Smooth muscle cell of the brain vasculature (primary cell): Measurements from ENCODE around the gene LY86.
A peak's percentile ranks its signal among the peaks of the same experiment; 100 is the strongest.
"Not testable (repeated sequence)": the region's sequence is repeated elsewhere in the genome, so short reads cannot be mapped to it uniquely, and the experiment has no call there.

Experiments used
- DNase-seq: peaks from one replicate; pipeline ENCODE4 v3.0.0-alpha.2; 2012; ENCODE audit warnings: low read depth, low spot score

The LY86 gene

DNA sequence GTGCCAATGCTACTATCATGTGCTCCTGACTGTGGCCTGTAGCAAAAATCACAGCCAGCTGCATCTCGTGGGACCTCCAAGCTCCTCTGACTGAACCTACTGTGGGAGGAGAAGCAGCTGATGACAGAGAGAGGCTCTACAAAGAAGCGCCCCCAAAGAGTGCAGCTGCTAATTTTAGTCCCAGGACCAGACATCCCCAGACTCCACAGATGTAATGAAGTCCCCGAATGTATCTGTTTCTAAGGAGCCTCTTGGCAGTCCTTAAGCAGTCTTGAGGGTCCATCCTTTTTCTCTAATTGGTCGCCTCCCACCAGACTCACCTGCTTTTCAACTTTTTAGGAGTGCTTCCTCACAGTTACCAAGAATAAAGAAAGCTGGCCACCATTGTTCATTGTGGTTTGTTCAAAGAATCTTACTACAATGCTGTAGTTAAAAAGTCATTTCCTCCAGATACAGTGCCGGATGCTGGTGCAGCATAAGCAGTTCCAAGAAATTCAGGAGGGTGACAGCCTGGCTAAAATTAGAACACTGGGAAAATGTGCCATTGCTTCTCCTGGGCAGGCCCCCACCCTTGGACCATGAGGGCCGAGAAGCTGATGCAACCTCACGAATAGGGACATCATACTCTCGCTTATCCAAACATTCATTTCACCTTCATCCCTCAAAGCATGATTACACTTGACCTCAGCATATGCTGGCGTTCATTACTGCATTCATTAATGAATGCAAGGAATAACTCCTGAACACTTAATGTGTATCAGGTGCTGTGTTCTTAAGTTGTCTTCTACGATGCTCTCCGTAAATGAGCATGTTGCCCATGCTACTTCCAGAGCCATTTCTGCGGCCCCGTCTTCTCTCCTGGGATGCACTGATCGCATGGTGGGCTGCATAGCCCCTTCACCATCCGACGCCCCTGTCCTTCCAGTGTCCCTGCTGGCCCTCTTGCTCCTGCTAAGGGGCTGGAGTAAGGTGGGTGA is 66.4 kb downstream of the LY86 start:
- DNase-seq = no peak

DNA sequence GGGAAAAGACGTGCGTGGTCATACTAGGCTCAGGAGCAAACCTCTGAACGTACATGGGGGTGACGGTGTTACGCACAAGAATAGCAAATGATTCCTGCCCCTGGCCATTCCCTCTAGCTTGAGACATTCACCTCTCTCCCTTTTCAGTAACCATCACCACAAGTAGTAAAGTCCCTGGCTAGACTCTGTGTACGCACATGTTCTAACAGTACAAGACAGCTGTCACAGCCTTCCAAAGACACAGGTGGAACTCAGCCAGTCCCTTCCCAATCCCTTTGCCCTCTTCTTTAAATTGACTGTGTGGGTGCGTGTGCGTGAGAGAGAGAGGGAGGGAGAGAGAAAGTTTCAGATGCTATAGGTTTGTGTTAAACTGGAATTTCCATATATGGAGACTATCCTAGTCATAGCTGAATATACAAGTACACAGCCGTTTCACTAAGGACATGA is 67.3 kb downstream of the LY86 start:
- DNase-seq = no peak

DNA sequence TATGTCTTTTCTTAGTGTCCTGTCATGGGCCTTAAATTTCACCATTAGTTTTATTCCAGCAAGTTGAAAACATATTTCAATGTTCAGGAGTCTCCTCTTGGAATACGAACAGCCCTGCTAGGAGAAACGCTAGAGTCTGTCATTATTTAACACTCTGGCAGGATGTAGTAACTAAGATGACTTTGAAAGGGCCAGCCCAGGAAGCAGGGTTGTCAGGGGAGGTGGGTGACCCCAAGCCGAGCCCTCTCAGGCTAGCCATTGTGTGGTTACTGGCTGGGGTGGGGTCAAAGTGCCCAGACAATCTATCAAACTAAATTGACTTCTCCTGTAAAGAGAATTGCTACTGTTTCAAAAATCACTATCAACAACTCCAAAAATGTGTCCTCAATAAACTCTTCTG is 67.8 kb downstream of the LY86 start:
- no peak for DNase-seq

DNA sequence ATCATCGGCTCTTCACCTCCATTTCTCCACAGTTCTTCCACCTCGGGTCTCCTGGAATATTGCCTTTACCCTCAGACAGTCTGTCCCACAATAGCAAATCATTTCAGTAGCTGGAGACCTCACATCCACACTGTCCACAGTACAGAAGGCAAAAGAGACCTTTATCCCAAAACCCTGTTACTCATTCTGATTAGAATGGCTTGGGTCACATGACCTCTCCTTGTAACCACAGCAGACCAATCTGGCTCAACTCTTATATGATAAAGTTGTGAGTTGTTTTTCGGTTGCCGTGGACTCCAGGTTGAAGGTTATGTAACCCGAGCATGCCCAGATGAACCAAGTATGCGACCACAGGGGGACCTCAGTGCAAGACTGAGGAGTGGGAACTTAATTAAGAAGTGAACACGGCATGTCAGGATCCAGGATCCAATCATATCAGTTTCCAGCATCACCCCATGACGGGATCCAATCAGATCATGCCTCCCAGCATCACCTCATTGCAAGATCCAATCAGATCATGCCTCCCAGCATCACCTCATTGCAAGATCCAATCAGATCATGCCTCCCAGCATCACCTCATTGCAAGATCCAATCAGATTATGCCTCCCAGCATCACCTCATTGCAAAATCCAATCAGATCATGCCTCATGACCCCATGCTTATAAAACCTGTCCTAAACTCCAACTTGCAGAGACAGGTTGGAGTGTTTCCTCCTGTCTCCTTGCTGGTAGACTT is 68.7 kb downstream of the LY86 start:
- DNase-seq = no peak

DNA sequence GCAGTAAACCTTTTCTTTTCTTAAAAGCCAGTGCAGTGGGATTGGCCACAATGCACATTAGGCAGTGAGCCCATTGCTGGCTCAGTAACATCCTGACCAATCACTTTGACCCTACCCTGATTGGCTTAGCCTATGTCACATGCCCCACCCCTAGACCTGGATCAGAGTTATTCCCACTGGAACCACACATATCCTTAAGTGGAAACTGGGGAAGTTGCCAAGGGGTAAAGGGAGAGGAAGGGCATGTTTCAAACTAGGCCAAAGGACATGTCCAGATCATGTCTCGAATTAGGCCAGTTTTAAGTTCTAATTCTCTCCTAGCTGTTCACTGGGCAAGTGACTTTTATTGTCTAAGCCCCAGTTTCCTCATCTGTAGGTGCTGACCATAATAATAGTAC is 69.3 kb downstream of the LY86 start:
- DNase-seq = no peak

DNA sequence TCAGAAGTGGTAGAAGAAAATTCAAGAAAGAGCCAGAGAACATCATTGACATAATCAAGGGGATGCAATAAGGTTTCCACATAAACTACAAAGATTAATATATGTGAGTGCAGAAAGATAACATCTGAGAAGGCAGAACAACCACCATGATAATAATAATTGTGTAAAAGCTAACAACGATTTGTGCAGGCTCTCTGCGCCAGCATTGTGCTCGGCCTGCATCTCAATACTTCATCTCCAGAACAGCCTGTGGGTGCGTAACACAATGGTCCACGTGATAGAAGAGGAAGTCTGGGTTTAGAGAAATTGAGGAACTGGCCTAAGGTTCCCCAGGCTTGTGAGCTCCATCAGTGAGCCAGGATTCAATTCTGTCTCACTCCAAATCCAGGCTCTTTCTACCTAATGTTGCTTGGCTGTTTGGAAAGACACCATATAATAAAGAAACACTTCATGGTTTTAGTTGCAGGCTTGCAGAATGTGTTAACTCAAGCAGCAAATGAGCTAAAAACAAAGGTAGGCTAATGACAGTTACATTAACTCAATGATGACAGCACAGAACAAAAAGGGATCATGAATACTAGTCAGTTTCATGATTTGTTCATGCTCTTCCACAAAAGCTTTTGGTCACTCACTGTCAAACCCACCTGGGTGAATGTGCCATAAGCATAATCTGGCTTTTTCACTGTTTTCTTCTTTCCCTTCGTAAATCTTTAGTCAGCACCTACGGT is 71.2 kb downstream of the LY86 start:
- no peak for DNase-seq

DNA sequence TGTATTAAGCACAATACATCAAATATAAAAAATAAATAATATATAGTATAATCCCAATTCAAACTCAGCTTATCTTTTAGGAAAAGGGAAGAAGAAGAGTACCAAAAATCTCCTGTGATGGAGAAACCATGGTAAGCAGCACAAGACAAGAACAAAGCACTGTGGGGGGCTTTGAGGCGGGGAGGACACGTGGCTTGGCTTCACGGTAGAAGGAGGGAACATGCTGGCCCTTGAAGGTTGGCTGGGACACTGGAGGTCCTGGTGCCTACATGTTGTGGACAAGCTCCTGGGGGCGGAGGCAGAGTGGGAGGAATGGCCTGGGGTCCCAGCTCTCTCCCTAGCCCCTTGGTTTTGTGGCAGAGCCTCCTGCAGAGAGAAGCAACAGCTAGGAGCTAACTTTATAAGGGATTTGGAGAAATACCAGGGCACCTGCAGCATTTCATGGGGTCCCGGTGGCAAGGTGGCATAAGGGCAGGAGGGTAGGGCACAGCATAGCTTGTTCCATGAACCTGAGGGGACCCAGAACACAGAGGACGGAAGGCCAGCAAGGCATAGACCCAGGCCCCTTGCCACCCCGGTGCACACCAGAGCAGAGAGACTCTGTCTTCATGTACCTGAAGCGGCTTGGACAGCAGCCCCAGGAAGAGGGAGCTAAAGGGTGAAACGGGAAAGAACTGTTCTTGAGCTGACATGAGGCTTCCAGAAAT is 72.0 kb downstream of the LY86 start:
- no peak for DNase-seq

DNA sequence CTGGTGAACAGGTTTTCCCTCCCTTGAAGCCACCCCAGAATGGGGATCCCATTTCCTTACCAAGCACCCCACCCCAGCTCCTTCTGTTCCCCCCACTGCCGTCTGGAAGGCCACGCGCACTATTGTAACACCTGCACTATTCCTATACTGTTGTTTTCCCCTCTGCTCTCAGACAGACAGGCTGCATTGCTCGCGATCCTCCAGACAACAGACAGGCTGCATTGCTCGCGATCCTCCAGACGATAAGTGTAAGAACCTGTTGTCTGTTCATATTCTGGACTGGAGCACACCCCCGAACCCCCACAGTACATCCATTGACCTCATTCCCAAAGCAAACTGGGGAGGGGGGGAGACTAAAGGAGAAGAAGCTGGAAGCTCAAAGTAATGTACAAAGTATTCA is 72.7 kb downstream of the LY86 start:
- DNase-seq = no peak

DNA sequence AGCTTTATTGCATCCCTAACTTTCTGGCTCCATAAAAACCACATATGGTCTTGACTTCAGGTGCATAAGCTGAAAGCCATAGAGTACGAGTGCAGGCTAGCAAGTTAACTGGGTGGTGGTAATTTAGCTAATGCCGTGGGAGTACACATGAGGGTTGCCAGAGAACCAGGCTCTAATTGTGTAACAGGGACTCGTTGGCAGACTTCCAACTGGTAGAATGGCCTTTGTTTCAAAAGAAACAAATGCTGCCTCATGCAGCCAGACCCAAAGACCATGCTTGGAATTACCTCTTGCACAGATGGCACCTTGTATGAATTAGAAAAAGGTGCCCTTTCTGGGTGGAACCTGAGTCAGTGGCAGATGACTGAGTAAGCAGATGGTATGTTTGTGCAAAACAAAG is 73.2 kb downstream of the LY86 start:
- DNase-seq = no peak

DNA sequence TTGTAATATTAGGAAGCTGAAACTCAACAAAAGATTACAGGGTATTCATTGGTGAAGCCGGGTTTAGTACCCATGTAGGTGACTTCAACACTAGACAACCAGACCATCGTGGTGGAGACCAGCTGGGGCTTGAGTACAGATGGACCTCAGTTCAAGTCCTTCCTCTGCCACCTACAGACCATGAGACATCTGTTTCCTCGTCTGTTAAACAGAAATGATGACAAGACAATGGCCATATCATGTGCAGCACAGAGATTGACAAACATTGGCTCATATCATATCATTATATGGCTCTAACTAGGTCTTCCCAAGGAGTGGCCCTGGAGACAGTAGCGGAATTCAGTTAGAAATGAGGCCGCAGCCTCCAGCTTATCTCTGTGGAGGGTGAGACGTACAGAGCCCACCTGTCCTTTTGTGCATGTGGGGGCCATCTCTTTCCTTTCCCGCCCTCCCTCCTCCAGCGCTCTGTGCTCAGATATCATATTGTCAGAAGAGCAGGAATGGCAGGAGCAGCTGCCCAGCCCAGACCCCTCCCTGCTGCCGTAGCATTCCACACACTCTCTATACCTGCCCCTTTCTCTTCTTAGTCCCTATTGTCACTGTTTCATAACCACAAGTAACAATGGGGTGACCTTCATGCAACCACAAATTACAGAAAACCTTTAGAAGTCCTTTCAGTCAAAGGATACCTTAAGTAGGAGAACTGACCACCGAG is 75.1 kb downstream of the LY86 start:
- DNase-seq = no peak

DNA sequence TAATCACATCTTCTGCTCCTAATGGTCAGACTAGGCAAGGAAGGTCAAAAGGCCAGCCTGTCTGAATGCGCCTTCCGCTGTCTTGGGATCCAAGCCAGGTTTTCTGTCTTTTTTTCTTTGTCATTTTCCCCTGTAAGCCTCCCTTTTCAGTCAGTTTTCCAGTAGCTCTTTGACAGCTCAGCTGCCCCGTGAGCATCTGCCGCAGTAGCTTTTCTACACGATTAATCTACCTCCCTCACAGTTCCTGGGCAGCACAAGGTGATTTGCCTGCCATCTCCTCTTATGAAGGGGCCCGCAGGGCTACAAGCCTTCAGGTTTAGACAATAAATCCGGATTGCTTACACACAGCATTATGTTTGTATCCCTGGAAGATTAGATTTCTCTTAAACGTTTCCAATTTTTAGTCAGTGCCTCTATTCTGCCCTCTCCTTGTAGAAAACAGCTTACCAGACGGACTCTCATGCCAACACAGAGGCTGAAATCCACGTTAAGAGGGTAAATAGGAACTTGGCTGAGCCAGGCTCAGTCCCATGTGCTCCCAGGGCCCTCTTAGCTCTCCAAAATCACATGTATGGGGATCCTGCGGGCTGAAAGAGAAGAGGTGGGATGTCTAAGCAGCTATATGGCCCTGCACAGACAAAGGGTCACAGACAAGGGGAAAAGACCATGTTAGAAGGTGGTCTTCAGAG is 77.2 kb downstream of the LY86 start:
- no peak for DNase-seq

DNA sequence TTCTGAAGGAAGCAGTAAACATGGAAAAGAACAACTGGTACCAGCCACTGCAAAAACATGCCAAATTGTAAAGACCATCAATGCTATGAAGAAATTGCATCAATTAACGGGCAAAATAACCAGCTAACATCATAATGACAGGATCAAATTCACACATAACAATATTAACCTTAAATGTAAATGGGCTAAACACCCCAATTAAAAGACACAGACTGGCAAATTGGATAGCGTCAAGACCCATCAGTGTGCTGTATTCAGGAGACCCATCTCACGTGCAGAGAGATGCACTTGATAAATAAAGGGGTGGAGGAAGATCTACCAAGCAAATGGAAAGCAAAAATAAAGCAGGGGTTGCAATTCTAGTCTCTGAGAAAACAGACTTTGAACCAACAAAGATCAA is 81.6 kb downstream of the LY86 start:
- DNase-seq = not testable (repeated sequence)

DNA sequence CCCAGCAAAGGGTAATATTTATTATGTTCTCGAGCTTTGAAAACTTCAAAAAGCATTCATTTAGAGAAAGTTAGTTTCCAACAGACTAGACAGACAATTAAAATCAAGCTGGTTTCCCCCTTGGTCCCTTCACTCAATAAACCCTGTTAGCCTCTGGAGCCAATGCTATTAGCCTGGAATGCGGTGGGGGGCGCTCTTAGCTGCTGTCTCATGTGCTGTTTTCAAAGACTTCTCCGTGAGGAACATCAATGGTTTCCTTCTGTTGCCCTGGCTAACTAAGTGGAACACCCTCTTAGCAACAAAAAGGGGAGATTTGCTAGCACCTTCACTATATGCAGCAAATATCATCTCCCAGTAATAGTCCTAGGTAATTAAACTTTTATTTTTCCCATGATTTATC is 86.4 kb downstream of the LY86 start:
- no peak for DNase-seq

DNA sequence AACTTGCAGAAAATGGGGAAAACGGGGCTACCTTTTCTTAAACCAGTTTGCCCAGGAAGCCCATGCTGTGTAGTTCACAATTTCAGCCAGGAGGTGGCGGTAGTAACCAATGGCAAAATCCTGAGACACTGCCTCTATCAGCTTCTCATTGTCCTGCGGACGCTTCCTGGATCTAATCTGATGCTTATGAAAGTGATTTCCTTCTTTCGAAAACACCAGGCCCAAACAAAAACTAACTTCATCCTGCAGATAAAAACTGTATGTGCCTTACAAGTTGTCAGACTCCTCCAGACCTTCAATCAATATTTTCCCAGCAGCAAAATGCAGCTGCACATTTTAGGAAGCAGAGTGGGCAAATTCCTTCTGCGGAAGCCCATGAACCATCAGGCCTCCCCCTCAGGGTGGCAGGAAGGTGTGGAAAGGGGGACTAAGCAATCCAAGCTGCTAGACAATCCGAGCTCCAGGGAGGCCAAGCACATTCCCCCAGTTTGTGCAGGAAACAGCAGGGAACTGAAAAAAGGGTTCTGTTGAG is 88.5 kb downstream of the LY86 start:
- DNase-seq = peak; percentile 56

DNA sequence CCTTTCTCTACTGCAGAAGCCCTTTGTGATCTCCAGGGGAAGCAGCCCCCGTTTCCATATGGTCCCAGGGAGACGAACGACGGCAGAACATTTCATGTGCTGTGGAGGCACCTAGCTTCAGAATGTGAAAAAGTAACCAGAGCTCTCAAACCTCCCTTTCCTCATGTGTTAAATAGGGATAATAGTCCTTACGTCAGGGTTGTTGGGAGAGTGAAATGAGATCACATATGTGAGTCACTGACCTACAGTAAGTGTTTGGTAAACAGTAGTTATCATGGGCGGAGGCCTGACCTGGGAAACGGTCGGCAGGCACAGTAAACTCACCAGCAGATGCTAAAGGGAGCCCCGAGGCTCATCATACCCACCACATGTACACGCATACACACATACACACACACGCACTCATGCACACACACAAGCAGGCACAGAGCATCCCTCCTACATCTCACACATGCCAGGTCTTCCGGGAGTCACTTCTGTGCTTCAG is 89.7 kb downstream of the LY86 start:
- DNase-seq = no peak

DNA sequence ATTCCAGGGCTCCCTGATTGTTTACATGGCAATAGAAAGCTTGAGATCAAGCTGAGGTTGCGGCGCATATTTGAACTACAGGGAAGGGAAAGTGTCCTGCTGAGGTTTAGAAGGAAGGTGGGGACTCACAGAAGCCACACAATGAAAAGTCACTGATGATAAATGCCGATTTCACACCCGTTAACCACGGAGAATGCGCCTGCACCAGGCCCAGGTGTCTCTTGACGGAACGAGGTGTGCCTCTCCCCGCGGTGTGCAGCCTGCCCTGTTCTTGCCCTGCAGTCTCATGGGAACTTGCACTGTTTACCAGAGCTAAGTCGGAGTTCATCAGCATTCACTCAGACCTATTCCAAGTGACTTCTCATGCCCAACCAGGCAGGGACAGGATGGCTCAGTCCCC is 90.3 kb downstream of the LY86 start:
- no peak for DNase-seq

DNA sequence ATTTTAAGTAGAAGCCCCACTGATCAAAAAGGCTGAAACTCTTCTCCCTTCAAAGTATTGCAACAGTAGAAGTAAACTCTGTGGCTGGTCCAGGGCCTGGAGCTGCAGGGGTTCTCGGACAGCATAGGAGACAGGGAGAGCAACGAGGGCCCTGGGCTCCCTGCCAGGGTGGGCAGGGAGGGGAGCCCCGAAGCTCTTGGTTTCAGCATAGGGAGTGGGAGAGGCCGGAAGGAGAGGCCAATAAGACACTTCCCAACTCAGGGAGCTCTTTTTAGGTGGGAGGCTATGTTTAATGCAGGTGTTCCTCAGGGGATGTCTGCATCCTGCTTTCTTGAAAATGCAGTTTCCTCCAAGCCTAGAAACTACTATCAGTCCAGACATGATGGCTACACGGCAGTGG is 91.1 kb downstream of the LY86 start:
- no peak for DNase-seq

DNA sequence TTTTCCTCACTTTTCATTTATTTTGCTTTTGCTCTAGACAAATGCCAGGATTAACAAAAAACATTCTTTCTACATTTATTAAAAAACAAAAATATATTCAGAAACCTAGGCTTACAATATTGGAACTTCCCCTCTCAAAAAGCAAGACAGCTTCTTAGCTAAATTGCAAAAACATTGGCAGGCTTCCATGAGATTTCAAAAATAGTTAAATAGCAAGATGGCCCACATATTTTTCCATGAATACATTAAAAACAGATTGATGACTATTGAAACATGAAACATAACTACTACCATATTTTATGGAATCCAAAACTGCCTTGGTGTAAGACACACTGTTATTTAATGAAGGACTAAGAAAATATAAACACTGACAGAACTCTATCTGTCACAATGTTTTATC is 92.0 kb downstream of the LY86 start:
- no peak for DNase-seq

DNA sequence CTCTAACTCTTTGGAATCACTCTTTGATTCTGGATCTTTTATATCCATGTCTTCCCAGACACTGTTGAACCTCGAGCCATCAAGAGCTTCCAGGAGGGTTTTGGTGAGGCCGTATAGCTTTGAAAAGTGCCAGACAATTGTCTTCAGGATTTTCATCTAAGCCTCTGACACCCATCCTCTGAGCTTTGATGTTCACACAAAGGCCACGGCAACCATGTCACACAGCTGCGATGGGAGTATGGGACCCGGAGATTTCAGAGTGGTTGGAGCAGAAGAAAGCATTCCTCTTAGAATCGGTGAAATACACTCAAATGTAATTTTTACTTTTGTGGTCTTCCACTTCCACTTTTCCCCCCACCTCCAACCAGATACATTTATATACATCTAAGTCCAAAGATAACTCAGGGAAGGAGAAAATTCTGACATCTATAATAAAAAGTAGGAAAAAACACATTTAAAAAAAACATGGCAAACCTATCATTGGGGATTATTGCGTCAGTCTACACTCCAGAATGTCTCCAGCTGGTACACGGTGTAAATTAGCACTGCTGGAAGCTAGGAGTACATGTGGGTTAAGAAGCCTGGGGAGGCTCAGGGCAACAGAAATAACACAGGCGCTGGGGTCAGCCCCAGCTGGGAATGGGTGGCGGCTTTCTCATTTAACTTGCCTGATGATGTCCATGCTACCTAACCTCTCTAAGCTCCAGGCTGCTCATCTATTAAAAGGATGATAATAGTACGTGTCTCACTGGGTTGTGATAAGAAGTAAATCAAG is 92.7 kb downstream of the LY86 start:
- DNase-seq = no peak
